MM.1S (cell line): Measurements from ENCODE around the gene TSPAN9.

Experiments used
- EZH2 ChIP-seq: fragments of 300-600 bp; sonication (generic); optimal IDR thresholded peaks from 2 replicates; pipeline ENCODE3; 2017; ENCODE audit warnings: low read depth, mild to moderate bottlenecking, antibody characterized with exemption, low read length, mixed read lengths
- EZH2phosphoT487 ChIP-seq: fragments of 300-600 bp; sonication (generic); IDR thresholded peaks from 2 replicates; pipeline ENCODE4 v1.6.1; 2018; ENCODE audit warnings: antibody characterized with exemption, low read length
- TF ChIP-seq, protein P1 (sequence below): fragments of 300-600 bp; sonication (generic); IDR thresholded peaks from 2 replicates; pipeline ENCODE4 v1.5.1; 2016; ENCODE audit warnings: antibody characterized with exemption, low read length, mixed read lengths

DNA sequence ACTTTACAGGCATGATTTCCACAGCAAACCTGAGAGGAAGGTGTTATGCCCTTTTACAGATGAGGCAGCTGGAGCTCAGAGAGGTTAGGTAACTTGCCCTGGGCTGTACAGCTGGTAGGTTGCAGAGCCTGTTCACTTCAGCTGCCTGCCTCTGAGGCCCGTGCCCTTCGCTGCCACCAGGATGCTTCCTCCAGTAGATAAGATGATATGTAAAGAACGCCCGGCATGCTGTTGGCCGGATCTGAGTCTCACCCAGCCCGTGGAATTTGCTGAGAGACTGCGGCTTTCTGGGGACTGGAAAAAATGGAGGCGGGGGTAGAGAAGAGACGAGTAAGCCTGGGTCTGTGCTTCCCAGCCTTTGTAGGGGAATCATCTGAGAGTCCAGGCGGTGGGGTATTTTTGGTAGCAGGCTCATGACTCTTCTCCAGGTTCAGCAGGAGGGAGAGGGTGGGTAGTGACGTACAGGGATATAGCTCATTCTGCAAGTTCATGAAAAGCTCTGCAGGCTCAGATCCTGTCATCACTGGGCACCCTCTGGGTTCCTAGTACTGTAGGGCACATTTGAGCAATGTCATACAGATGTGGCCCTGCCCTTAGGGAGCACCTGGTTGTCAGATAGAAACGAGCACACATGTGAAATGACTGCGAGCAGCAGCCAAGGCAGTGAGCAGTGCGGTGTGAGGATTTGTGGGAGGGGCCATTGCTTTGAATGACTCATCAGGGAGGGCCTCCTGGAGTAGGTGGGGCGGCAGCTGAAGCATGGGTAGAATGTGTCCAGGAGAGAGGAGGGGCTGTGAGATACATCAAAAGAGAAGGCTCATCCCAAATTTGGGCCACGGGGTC is 159.4 kb downstream of the TSPAN9 start:
- TF ChIP-seq EZH2 (no peak), EZH2phosphoT487 (no peak)
- TF ChIP-seq, protein P1, sequence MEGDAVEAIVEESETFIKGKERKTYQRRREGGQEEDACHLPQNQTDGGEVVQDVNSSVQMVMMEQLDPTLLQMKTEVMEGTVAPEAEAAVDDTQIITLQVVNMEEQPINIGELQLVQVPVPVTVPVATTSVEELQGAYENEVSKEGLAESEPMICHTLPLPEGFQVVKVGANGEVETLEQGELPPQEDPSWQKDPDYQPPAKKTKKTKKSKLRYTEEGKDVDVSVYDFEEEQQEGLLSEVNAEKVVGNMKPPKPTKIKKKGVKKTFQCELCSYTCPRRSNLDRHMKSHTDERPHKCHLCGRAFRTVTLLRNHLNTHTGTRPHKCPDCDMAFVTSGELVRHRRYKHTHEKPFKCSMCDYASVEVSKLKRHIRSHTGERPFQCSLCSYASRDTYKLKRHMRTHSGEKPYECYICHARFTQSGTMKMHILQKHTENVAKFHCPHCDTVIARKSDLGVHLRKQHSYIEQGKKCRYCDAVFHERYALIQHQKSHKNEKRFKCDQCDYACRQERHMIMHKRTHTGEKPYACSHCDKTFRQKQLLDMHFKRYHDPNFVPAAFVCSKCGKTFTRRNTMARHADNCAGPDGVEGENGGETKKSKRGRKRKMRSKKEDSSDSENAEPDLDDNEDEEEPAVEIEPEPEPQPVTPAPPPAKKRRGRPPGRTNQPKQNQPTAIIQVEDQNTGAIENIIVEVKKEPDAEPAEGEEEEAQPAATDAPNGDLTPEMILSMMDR = no peak
